B cell (primary cell): ENCODE results near the gene LIG1.

ENCODE experiments used
- CTCF ChIP-seq: fragments of 200-600 bp; IDR thresholded peaks from one replicate; pipeline ENCODE4 v1.8.0; 2022; ENCODE audit warnings: antibody characterized with exemption, mild to moderate bottlenecking
- EZH2 ChIP-seq: IDR thresholded peaks from 2 replicates; pipeline ENCODE4 v1.6.1; 2012; ENCODE audit warnings: borderline replicate concordance, low read depth, mild to moderate bottlenecking, moderate library complexity, low read length; ENCODE audit not compliant: insufficient read depth, poor library complexity, severe bottlenecking

GRCh38 chr19:48186541-48186991 is 16.4 kb upstream of the LIG1 start:
- TF ChIP-seq CTCF: no peak
- TF ChIP-seq EZH2: no peak
